D721Med (cell line): ENCODE measurements around the gene TCF7L1.
A peak's percentile ranks its signal among the peaks of the same experiment; 100 is the strongest.

Experiments
- DNase-seq: peaks from one replicate; pipeline ENCODE4 v3.0.0; 2011; ENCODE audit warnings: low spot score; ENCODE audit not compliant: insufficient read length
- FAIRE-seq: peaks from 2 replicates; lab custom pipeline; 2011; peaks lifted over from hg19 to GRCh38; lab: Jason Lieb, UNC
- TF ChIP-seq, protein P1 (sequence below): IDR thresholded peaks from 2 replicates; pipeline ENCODE4 v1.5.1; 2012; ENCODE audit warnings: mild to moderate bottlenecking, control low read depth; ENCODE audit not compliant: insufficient read depth; ENCODE audit errors: missing control alignments

The TCF7L1 gene

GRCh38 chr2:85162746-85163301 is 29.6 kb downstream of the TCF7L1 start:
- no peak for FAIRE-seq
- no peak for DNase-seq
- TF ChIP-seq, protein P1, sequence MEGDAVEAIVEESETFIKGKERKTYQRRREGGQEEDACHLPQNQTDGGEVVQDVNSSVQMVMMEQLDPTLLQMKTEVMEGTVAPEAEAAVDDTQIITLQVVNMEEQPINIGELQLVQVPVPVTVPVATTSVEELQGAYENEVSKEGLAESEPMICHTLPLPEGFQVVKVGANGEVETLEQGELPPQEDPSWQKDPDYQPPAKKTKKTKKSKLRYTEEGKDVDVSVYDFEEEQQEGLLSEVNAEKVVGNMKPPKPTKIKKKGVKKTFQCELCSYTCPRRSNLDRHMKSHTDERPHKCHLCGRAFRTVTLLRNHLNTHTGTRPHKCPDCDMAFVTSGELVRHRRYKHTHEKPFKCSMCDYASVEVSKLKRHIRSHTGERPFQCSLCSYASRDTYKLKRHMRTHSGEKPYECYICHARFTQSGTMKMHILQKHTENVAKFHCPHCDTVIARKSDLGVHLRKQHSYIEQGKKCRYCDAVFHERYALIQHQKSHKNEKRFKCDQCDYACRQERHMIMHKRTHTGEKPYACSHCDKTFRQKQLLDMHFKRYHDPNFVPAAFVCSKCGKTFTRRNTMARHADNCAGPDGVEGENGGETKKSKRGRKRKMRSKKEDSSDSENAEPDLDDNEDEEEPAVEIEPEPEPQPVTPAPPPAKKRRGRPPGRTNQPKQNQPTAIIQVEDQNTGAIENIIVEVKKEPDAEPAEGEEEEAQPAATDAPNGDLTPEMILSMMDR, result no peak

DNA sequence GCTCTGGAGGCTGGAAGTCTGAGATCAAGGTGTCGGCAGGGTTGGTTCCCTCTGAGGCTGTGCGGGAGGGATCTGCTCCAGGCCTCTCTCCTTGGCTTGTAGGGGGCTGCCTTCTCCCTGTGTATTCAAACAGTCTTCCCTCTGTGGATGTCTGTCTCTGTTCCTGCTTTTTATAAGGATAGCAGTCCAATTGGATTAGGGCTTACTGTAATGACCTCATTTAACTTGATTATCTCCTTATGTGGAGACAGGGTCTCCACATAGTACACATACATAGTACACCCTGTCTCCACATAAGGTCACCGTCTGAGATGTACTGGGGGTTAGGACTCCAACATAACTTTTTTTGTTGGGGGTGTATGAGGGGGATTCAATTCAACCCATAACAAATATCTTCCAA is 30.5 kb downstream of the TCF7L1 start:
- TF ChIP-seq, protein P1, result no peak
- DNase-seq (no peak), FAIRE-seq (peak; percentile 88)

GRCh38 chr2:85164145-85164569 is 31.0 kb downstream of the TCF7L1 start:
- no peak for DNase-seq
- FAIRE-seq, result no peak

DNA sequence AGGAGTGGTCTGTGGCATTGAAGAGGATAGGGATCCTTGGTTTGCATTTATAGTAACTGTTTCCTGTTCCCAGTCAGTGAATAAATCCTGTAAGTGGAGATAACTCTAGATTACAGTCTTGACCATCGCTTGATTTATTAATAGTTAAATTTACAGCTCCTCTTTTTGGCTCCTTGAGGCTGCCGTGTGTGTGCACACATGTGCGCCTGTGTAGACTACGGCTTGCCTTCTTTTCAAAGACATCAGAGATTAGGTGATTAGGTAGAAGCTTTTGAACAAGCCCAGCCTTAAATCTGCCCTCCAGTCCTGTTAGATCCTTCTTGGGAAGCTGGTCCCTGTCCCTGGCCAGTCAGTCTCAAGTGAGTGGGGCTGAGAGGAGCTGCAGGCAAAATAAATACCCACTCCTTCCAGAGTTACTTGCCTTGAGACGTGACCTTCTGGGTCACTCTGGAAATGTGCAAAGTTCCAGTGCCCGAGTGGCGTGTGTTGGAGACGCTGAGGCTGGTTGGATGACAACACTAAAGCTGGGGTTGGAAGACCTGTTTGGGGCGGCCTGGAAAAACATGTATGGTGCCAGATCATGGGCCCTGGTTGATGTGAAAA is 32.0 kb downstream of the TCF7L1 start:
- TF ChIP-seq, protein P1, result no peak
- no peak for FAIRE-seq
- peak; percentile 49 for DNase-seq

More at GRCh38 chr2:85164145-85164569, 31.0 kb downstream of the TCF7L1 start:
- TF ChIP-seq, protein P1, result no peak

DNA sequence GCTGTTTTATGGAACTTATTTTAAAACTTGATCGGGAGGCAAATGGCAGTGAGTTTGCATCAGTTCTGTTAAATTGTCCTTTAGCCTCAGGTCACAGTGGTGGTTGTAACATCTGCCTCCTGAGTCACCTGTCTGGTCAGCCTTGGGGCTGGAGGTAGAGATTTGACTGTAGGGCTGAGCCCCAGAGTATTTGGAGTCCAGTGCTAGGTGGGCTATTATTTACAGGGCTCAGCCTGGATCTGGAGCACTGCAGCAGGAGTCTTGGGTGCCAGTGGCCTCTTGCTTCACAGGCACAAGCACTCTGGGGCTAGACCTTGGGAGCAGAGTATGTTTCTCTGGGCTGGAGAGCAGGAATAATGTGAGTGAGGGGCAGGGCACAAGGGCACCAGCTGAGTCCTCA is 32.8 kb downstream of the TCF7L1 start:
- FAIRE-seq (no peak), DNase-seq (no peak)
- TF ChIP-seq, protein P1, result no peak

DNA sequence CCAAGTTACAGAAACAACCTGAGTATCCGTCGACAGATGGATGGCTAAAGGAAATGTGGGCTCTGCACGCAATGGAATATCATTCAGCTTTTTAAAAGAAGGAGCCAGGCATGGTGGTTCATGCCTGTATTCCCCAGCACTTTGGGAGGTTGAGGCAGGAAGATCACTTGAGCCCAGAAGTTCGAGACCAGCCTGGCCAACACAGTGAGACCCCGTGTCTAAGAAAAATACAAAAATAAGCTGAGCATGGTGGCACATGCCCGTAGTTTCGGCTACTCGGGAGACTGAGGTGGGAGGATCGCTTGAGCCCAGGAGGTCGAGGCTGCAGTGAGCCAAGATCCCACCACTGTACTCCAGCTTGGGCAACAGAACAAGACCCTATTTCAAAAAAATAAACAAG is 34.3 kb downstream of the TCF7L1 start:
- TF ChIP-seq, protein P1, result no peak
- no peak for DNase-seq
- no peak for FAIRE-seq

DNA sequence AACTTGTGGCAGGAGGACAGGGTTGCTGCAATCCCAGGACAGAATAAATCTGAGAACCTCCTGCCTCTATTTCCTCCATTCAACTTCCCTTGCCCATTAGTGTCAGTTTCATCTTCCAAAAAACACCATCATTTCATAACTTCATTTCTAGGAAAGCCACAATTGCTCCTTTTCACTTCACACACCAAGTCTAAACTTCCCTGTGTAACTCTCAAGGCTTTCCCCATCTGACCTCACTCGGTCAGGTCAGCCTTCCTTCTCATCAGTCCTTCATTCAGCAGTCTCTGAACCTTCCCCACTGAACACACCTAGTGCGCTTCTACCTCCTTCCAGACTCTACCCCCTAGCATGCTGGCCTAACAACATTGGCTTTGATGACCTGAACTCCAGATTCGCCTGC is 35.8 kb downstream of the TCF7L1 start:
- FAIRE-seq (no peak), DNase-seq (no peak)
- TF ChIP-seq, protein P1, result no peak
